Peyer's patch (tissue), 4 donors: ENCODE results near the gene PSTPIP2. TPM values are rescaled to one million over a fixed set of nuclear protein-coding genes. Genes with fewer than 3 reads are reported as not detected.

Experiments
- DNase-seq, 3 donors: peaks; one replicate each; pipeline ENCODE4 v3.0.0-alpha.2; 2017 to 2019
- H3K27ac ChIP-seq, 4 donors: fragments of 200-600 bp; sonication (generic); one replicate each; pipeline ENCODE4 v1.5.1; 2016 to 2019
- H3K27me3 ChIP-seq, 2 donors: fragments of 200-600 bp; sonication (generic); one replicate each; pipeline ENCODE4 v1.5.1; 2019
- H3K36me3 ChIP-seq, 3 donors: fragments of 200-600 bp; sonication (generic); one replicate each; pipeline ENCODE4 v1.5.1; 2016 to 2019
- H3K4me1 ChIP-seq, 4 donors: fragments of 200-600 bp; sonication (generic); one replicate each; pipeline ENCODE4 v1.5.1; 2016 to 2019
- H3K4me3 ChIP-seq, 4 donors: fragments of 200-600 bp; sonication (generic); 1 replicate in 3 of 4; 2 replicates in 1 of 4; pipeline ENCODE4 v1.5.1; 2016 to 2019; ENCODE audit warnings: mild to moderate bottlenecking in 1 of 4
- H3K9me3 ChIP-seq, 4 donors: fragments of 200-600 bp; sonication (generic); one replicate each; pipeline ENCODE4 v1.5.1; 2016 to 2019; ENCODE audit warnings: mild to moderate bottlenecking in 1 of 4
- CTCF ChIP-seq, 6 experiments: fragments of 450-650 bp in 4 of 6; fragments of 200-600 bp in 2 of 6; sonication (generic) in 1 of 6; IDR thresholded peaks; one replicate each; pipeline ENCODE4 v1.5.1; 2017 to 2019; ENCODE audit warnings: antibody characterized with exemption in 6 of 6, mild to moderate bottlenecking in 3 of 6, moderate library complexity in 1 of 6
- POLR2A ChIP-seq, 2 donors: fragments of 450-650 bp; IDR thresholded peaks; one replicate each; pipeline ENCODE4 v1.5.1; 2017; ENCODE audit warnings: antibody characterized with exemption in 2 of 2, mild to moderate bottlenecking in 2 of 2, moderate library complexity in 2 of 2
- total RNA-seq, 4 donors: library from RNA; depleted of rRNA; stranded (reverse); fragments of >200 nt; gene quantifications; one replicate each; pipeline ENCODE4 v1.1.0, GENCODE V29; 2016

Gene PSTPIP2
- total RNA-seq, 4 donors from 2014 or later: 3.5 to 17.3 (median 7.3) TPM

- no peak overlapping the region for H3K27ac ChIP-seq
- no peaks in the 10 kb centered on the region for H3K9me3 ChIP-seq
- H3K27me3 ChIP-seq: no peaks in the 10 kb centered on the region
- H3K4me1 ChIP-seq: peaks cover 0 to 23% (median 2%) of the 10 kb centered on the region in 4 donors
- H3K4me3 ChIP-seq: no peak overlapping the region
- DNase-seq: no peak
- TF ChIP-seq CTCF (IDR thresholded peaks at IDR 0.05) (no peak), POLR2A (IDR thresholded peaks at IDR 0.05) (no peak)
- no peaks in the 10 kb centered on the region for H3K36me3 ChIP-seq
Measured at GRCh38 chr18:46068763-46069162, 3.3 kb downstream of the PSTPIP2 start.

GRCh38 chr18:46067438-46068007, 4.5 kb downstream of the PSTPIP2 start:
- Histone ChIP-seq H3K36me3 (no peaks in the 10 kb centered on the region), H3K27me3 (no peaks in the 10 kb centered on the region), H3K27ac (no peak overlapping the region), H3K9me3 (no peaks in the 10 kb centered on the region), H3K4me1 (peaks cover 0 to 11% (median 2%) of the 10 kb centered on the region in 4 donors), H3K4me3 (no peak overlapping the region)
- TF ChIP-seq CTCF (IDR thresholded peaks at IDR 0.05): no peak
- TF ChIP-seq POLR2A (IDR thresholded peaks at IDR 0.05): no peak
- DNase-seq: no peak

- no peak overlapping the region for H3K4me3 ChIP-seq
- DNase-seq: no peak
- TF ChIP-seq POLR2A (IDR thresholded peaks at IDR 0.05) (no peak), CTCF (IDR thresholded peaks at IDR 0.05) (no peak)
- no peaks in the 10 kb centered on the region for H3K9me3 ChIP-seq
- H3K36me3 ChIP-seq: no peaks in the 10 kb centered on the region
- no peak overlapping the region for H3K27ac ChIP-seq
- H3K4me1 ChIP-seq: peaks cover 0 to 5% (median 0%) of the 10 kb centered on the region in 4 donors
- H3K27me3 ChIP-seq: no peaks in the 10 kb centered on the region
Measured at GRCh38 chr18:46062781-46063180, 9.3 kb downstream of the PSTPIP2 start.

GRCh38 chr18:46061796-46062195, 10.3 kb downstream of the PSTPIP2 start:
- no peak for DNase-seq
- no peak for TF ChIP-seq CTCF (IDR thresholded peaks at IDR 0.05)
- TF ChIP-seq POLR2A (IDR thresholded peaks at IDR 0.05): no peak
- Histone ChIP-seq H3K9me3 (no peaks in the 10 kb centered on the region), H3K27me3 (no peaks in the 10 kb centered on the region), H3K27ac (no peak overlapping the region), H3K4me1 (peaks cover 0 to 5% (median 0%) of the 10 kb centered on the region in 4 donors), H3K4me3 (no peak overlapping the region), H3K36me3 (no peaks in the 10 kb centered on the region)

GRCh38 chr18:46061387-46061786, 10.7 kb downstream of the PSTPIP2 start:
- Histone ChIP-seq H3K36me3 (no peaks in the 10 kb centered on the region), H3K27me3 (no peaks in the 10 kb centered on the region), H3K9me3 (no peaks in the 10 kb centered on the region), H3K4me3 (no peak overlapping the region), H3K27ac (no peak overlapping the region), H3K4me1 (peaks cover 0 to 5% (median 0%) of the 10 kb centered on the region in 4 donors)
- TF ChIP-seq POLR2A (IDR thresholded peaks at IDR 0.05) (no peak), CTCF (IDR thresholded peaks at IDR 0.05) (no peak)
- no peak for DNase-seq
